NB4 (cell line): Measurements from ENCODE around the gene CMTM3.

Experiments
- DNase-seq: peaks from one replicate; pipeline ENCODE4 v3.0.0; 2010; ENCODE audit warnings: low read depth
- H3K4me3 ChIP-seq: one replicate; pipeline ENCODE4 v1.5.1; 2011; ENCODE audit warnings: mild to moderate bottlenecking, low read depth, low read length, moderate library complexity
- CTCF ChIP-seq: IDR thresholded peaks from one replicate; pipeline ENCODE4 v1.5.1; 2012; ENCODE audit warnings: low read depth, low read length
- MYC ChIP-seq: IDR thresholded peaks from 2 replicates; pipeline ENCODE4 v1.6.1; 2011; ENCODE audit warnings: low read depth, low read length
- POLR2A ChIP-seq: IDR thresholded peaks from 2 replicates; pipeline ENCODE4 v1.6.1; 2011; ENCODE audit warnings: mild to moderate bottlenecking; ENCODE audit not compliant: insufficient read length; ENCODE audit errors: extremely low read depth
- TF ChIP-seq, protein P1 (sequence below): IDR thresholded peaks from 2 replicates; pipeline ENCODE4 v1.6.1; 2011; ENCODE audit warnings: low read depth, low read length

The CMTM3 gene

DNA sequence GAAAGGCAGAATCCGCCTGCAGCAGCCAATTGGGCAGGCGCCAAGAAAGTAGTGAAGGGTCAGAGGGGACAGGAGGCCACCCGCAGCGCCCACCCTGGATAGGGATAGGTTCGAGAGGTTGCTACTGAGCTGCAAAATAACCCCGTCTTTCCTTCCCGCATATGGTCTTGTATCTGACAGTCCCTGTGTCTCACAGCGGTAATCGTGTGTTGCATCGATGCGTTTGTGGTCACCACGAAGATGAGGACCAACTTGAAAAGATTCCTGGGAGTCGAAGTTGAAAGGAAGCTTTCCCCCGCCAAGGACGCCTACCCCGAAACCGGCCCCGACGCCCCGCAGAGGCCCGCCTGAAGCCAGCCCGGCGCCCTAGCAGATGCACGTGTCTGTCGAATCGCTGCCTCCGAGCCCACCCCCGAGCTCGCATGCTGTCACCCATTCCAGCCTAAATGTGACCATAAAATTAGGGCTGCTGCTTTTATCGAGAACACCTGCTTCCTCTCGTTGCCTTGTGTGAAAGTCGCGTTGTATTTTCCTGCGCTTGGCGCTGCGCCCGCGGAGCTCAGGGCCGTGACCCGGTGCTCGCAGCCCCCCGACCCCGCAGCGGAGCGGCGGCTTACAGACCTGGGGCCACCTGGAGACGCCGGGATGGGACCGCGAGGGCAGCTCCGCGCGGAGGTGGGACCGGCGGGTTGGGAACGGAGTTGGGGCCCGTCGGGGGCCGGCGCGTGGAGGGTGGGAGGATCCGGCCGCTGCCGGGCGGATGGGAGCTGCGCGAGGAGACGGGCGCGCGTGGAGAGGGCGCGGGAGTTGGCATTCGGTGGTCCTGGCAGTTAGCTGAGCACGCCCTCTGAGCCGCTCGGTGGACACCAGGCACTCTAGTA is 25.6 kb upstream of the CMTM3 start, which contains the start of gene CMTM2:
Gene CMTM2 (plus strand): TSS at position 813 of the 881 bp plus-strand sequence. CDS start 145 bp downstream, outside the sequence.
- H3K4me3 ChIP-seq, result no peak within 1 kb of the TSS
- TF ChIP-seq, protein P1, sequence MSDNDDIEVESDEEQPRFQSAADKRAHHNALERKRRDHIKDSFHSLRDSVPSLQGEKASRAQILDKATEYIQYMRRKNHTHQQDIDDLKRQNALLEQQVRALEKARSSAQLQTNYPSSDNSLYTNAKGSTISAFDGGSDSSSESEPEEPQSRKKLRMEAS, result no peak
- TF ChIP-seq POLR2A (no peak), MYC (no peak), CTCF (no peak)
- DNase-seq, result no peak

- TF ChIP-seq POLR2A (no peak), CTCF (no peak), MYC (no peak)
- TF ChIP-seq, protein P1, result no peak
- no peak overlapping the region for H3K4me3 ChIP-seq
- no peak for DNase-seq
Measured at GRCh38 chr16:66580605-66581209, 23.8 kb upstream of the CMTM3 start.

- no peak for DNase-seq
- TF ChIP-seq MYC (no peak), POLR2A (no peak), CTCF (no peak)
- TF ChIP-seq, protein P1, result no peak
- H3K4me3 ChIP-seq, result no peak overlapping the region
Measured at GRCh38 chr16:66581246-66581952, 23.1 kb upstream of the CMTM3 start.

GRCh38 chr16:66585481-66586239 is 18.8 kb upstream of the CMTM3 start:
- no peak overlapping the region for H3K4me3 ChIP-seq
- TF ChIP-seq MYC (no peak), CTCF (no peak), POLR2A (no peak)
- TF ChIP-seq, protein P1, result no peak
- DNase-seq, result peak; percentile 52

DNA sequence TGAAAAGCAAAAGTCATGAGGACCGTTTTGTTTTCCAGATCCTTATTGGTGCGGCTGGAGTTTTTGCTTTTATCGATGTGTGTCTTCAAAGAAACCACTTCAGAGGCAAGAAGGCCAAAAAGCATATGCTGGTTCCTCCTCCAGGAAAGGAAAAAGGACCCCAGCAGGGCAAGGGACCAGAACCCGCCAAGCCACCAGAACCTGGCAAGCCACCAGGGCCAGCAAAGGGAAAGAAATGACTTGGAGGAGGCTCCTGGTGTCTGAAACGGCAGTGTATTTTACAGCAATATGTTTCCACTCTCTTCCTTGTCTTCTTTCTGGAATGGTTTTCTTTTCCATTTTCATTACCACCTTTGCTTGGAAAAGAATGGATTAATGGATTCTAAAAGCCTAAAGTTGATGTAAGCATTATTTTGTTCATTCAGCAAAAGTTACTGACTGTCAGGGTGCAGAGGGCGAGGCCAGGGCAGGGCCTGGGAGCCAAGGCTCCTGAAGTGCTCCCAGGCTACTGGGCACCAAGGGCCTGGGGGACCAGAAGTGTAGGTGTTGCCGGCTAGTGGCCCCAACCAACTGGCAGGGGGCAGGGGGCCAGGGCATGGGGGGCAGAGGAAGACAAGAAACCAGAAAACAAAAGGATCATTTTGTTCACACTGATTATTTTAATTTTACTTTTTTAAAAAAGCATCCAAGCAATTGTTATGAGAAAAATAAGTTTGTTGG is 16.5 kb upstream of the CMTM3 start:
- no peak for TF ChIP-seq CTCF
- no peak for TF ChIP-seq POLR2A
- TF ChIP-seq, protein P1, result no peak
- no peak for TF ChIP-seq MYC
- no peak overlapping the region for H3K4me3 ChIP-seq
- DNase-seq, result no peak
